Left lung (tissue), 10 donors: Measurements from ENCODE around the gene TMC1. TPM values are rescaled to one million over a fixed set of nuclear protein-coding genes. Genes with fewer than 3 reads are reported as not detected.

ENCODE experiments used
- ATAC-seq: fragments of 200-7000 bp; cut with Tn5 transposase; one replicate; pipeline ENCODE4 v1.9.1; 2020; ENCODE audit warnings: moderate library complexity
- DNase-seq, 4 donors: peaks; one replicate each; pipeline ENCODE4 v3.0.0-alpha.2; 2013 to 2020
- H3K27ac ChIP-seq, 2 donors: fragments of 200-600 bp; sonication (generic) in 1 of 2; one replicate each; pipeline versions ENCODE4 v1.5.0 to v1.8.0; 2020 to 2021
- H3K27me3 ChIP-seq, 2 donors: fragments of 200-600 bp; sonication (generic) in 1 of 2; one replicate each; pipeline versions ENCODE4 v1.5.0 to v1.8.0; 2020 to 2021
- H3K36me3 ChIP-seq, 2 donors: fragments of 200-600 bp; sonication (generic) in 1 of 2; one replicate each; pipeline versions ENCODE4 v1.5.0 to v1.8.0; 2020 to 2021
- H3K4me1 ChIP-seq, 2 donors: fragments of 200-600 bp; one replicate each; pipeline ENCODE4 v1.8.0; 2021
- H3K4me3 ChIP-seq, 2 donors: fragments of 200-600 bp; sonication (generic) in 1 of 2; one replicate each; pipeline versions ENCODE4 v1.5.0 to v1.8.0; 2020 to 2021; ENCODE audit warnings: mild to moderate bottlenecking in 1 of 2
- H3K9me3 ChIP-seq, 2 donors: fragments of 200-600 bp; sonication (generic) in 1 of 2; one replicate each; pipeline versions ENCODE4 v1.5.0 to v1.8.0; 2020 to 2021
- CTCF ChIP-seq, 2 donors: fragments of 200-600 bp; sonication (generic) in 1 of 2; IDR thresholded peaks; one replicate each; pipeline versions ENCODE4 v1.5.0 to v1.8.0; 2021; ENCODE audit warnings: antibody characterized with exemption in 2 of 2
- intact Hi-C, 2 donors: fragments of 100-400 bp; cut with DNase I; formaldehyde crosslinking; loops; one replicate each; pipeline versions ENCODE4 v1.11.2 to v1.14.2; 2022
- polyA plus RNA-seq, 6 donors: library from polyadenylated mRNA; unstranded; fragments of 120-200 nt; gene quantifications; one replicate each; pipeline ENCODE4 v1.2.1, GENCODE V29; 2013; ENCODE audit not compliant: insufficient read length in 6 of 6
- total RNA-seq, 2 donors: library from RNA; stranded (reverse); fragmentation: NEBNext Ultra II Directional; extraction: Animal tissue kit (Norgen Biotek cat#: 25700); gene quantifications; one replicate each; pipeline ENCODE4 v1.2.1, GENCODE V29; 2021
- donor health status: DM: no; HTN: yes; CAD: no.
- donor health status: DM: no; HTN: no; CAD: no.

Gene TMC1
- total and polyA plus RNA-seq, 8 donors: 0.26 to 0.81 (median 0.55) TPM; not detected in 1

GRCh38 chr9:72575666-72576065, 54.3 kb downstream of the TMC1 start:
- intact Hi-C loops: no loop called here
- no peak for ATAC-seq

GRCh38 chr9:72576087-72576486, 54.7 kb downstream of the TMC1 start:
- H3K4me3 ChIP-seq: no peak overlapping the region
- H3K27me3 ChIP-seq: no peaks in the 10 kb centered on the region
- DNase-seq: no peak
- no peaks in the 10 kb centered on the region for H3K9me3 ChIP-seq
- peak overlapping the region in 1 of 2 donors; percentile 76 for H3K27ac ChIP-seq
- TF ChIP-seq CTCF (IDR thresholded peaks at IDR 0.05): no peak
- H3K36me3 ChIP-seq: no peaks in the 10 kb centered on the region
- peaks cover 7 to 35% of the 10 kb centered on the region in 2 donors for H3K4me1 ChIP-seq
- intact Hi-C loops: no loop called here
- no peak for ATAC-seq

More at GRCh38 chr9:72575666-72576065, 54.3 kb downstream of the TMC1 start:
- Histone ChIP-seq H3K27me3 (no peaks in the 10 kb centered on the region), H3K4me1 (peaks cover 7 to 35% of the 10 kb centered on the region in 2 donors), H3K9me3 (no peaks in the 10 kb centered on the region), H3K4me3 (no peak overlapping the region), H3K36me3 (no peaks in the 10 kb centered on the region), H3K27ac (no peak overlapping the region)
- no peak for TF ChIP-seq CTCF (IDR thresholded peaks at IDR 0.05)
- DNase-seq: no peak

- Histone ChIP-seq H3K27ac (peak overlapping the region; percentile 15 to 76), H3K36me3 (no peaks in the 10 kb centered on the region), H3K4me3 (no peak overlapping the region), H3K27me3 (no peaks in the 10 kb centered on the region), H3K4me1 (peaks cover 7 to 35% of the 10 kb centered on the region in 2 donors), H3K9me3 (no peaks in the 10 kb centered on the region)
- intact Hi-C loops: no loop called here
- ATAC-seq (peak; percentile 78), DNase-seq (no peak)
- no peak for TF ChIP-seq CTCF (IDR thresholded peaks at IDR 0.05)
These were observed 55.9 kb downstream of the TMC1 start for GRCh38 chr9:72577212-72577753.

- no peaks in the 10 kb centered on the region for H3K27me3 ChIP-seq
- DNase-seq: peak in 1 of 4 donors; percentile 40
- ATAC-seq: peak; percentile 25
- no peaks in the 10 kb centered on the region for H3K36me3 ChIP-seq
- TF ChIP-seq CTCF (IDR thresholded peaks at IDR 0.05): no peak
- H3K27ac ChIP-seq: peak overlapping the region; percentile 3 to 76
- H3K4me3 ChIP-seq: no peak overlapping the region
- H3K4me1 ChIP-seq: peaks cover 7 to 40% of the 10 kb centered on the region in 2 donors
- H3K9me3 ChIP-seq: no peaks in the 10 kb centered on the region
- intact Hi-C loops: no loop called here
These were observed 57.8 kb downstream of the TMC1 start for GRCh38 chr9:72579190-72579589.

GRCh38 chr9:72579880-72580550, 58.6 kb downstream of the TMC1 start:
- Histone ChIP-seq H3K9me3 (no peaks in the 10 kb centered on the region), H3K36me3 (no peaks in the 10 kb centered on the region), H3K4me3 (no peak overlapping the region), H3K27me3 (no peaks in the 10 kb centered on the region), H3K27ac (no peak overlapping the region), H3K4me1 (peaks cover 7 to 40% of the 10 kb centered on the region in 2 donors)
- DNase-seq: no peak
- ATAC-seq: peak; percentile 17
- intact Hi-C loops: loop anchor here in 1 of 2 donors (10.0 kb wide), 1 partner anchor 225 kb away; no protein-coding TSS in a partner anchor
- no peak for TF ChIP-seq CTCF (IDR thresholded peaks at IDR 0.05)
